ENCODE data around the gene FCN3.

Gene FCN3

DNA sequence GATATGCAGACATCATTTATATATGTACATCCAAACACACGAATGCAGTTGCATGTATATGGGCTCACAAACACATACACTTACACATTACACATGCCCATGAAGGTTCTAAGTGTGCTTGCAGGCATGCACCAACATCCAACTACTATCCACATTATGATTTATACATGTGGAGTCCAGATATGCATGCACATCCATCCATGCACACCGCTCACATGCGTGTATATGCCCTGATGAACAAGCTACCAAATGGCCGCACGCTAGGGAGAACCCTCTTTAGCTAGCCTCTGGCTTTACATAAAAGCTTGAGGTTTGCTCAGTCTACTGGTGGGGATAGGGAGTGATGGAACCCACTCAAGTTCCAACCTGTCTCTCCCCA is 26.3 kb upstream of the FCN3 start:
- Histone ChIP-seq H2AFZ (ENCODE audit: low read depth, low read length) (no peak overlapping the region), H3K9me3 (ENCODE audit: insufficient read depth, low read length) (no peaks in the 10 kb centered on the region), H3K4me3 (ENCODE audit: low read length) (no peak overlapping the region), H3K9ac (ENCODE audit: low read length) (no peak overlapping the region), H3K36me3 (replicated peaks; ENCODE audit: low read depth, low read length) (no peaks in the 10 kb centered on the region), H3K79me2 (ENCODE audit: low read length) (no peaks in the 10 kb centered on the region), H3K27me3 (ENCODE audit: low read depth, low read length) (no peaks in the 10 kb centered on the region), H4K20me1 (ENCODE audit: insufficient read depth, low read length) (no peaks in the 10 kb centered on the region), H3K4me2 (ENCODE audit: low read length) (no peak overlapping the region), H3K4me1 (ENCODE audit: low read length) (no peaks in the 10 kb centered on the region), H3K27ac (ENCODE audit: low read length) (no peak overlapping the region)
- TF ChIP-seq EZH2phosphoT487 (IDR thresholded peaks at IDR 0.05; ENCODE audit: low read depth): no peak
- TF ChIP-seq, protein P1, sequence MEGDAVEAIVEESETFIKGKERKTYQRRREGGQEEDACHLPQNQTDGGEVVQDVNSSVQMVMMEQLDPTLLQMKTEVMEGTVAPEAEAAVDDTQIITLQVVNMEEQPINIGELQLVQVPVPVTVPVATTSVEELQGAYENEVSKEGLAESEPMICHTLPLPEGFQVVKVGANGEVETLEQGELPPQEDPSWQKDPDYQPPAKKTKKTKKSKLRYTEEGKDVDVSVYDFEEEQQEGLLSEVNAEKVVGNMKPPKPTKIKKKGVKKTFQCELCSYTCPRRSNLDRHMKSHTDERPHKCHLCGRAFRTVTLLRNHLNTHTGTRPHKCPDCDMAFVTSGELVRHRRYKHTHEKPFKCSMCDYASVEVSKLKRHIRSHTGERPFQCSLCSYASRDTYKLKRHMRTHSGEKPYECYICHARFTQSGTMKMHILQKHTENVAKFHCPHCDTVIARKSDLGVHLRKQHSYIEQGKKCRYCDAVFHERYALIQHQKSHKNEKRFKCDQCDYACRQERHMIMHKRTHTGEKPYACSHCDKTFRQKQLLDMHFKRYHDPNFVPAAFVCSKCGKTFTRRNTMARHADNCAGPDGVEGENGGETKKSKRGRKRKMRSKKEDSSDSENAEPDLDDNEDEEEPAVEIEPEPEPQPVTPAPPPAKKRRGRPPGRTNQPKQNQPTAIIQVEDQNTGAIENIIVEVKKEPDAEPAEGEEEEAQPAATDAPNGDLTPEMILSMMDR (IDR thresholded peaks at IDR 0.05; ENCODE audit: low read depth, low read length): no peak

DNA sequence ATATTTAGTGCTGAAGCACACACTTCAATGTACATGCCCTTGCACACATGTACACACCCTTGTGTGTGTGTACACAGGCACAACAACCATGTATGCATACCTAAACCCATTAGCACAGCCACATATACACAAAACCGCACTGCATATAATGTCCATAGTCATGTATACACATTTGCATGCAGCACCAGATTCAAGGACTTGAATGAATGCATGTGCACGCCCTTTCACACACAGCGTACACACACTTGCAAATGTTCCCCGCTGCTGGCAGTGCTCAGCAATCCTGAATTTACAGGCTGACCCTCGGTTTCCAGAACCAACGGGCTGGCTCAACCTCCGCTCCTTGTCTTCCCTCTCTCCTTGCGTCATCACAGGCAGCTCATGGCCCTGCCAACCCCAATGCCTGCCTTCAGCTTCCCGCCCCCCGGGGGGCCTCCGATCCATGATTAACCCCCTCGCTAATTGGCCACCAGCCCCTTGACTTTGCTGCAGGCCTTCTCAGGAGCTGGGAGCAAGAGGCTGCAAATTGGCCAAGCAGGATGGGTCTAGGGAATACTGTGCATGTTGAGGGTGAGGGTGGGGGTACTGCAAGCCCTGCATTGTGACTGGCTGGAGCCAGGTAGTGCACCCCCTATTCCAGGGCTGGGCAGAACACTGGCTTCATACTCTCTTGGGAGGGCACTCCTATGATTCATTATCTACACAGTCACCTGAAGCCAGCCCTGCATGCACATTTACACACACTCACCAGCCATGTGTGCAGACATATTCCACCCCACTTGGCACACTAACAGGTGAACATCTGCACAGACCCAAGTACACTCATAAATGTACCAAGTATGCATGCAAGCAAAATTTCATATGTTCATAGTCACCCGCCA is 25.7 kb upstream of the FCN3 start:
- Histone ChIP-seq H2AFZ (ENCODE audit: low read depth, low read length) (no peak overlapping the region), H3K4me1 (ENCODE audit: low read length) (peaks cover 5% of the 10 kb centered on the region; the same call in 1 of the 2 replicates), H3K36me3 (replicated peaks; ENCODE audit: low read depth, low read length) (no peaks in the 10 kb centered on the region)

DNA sequence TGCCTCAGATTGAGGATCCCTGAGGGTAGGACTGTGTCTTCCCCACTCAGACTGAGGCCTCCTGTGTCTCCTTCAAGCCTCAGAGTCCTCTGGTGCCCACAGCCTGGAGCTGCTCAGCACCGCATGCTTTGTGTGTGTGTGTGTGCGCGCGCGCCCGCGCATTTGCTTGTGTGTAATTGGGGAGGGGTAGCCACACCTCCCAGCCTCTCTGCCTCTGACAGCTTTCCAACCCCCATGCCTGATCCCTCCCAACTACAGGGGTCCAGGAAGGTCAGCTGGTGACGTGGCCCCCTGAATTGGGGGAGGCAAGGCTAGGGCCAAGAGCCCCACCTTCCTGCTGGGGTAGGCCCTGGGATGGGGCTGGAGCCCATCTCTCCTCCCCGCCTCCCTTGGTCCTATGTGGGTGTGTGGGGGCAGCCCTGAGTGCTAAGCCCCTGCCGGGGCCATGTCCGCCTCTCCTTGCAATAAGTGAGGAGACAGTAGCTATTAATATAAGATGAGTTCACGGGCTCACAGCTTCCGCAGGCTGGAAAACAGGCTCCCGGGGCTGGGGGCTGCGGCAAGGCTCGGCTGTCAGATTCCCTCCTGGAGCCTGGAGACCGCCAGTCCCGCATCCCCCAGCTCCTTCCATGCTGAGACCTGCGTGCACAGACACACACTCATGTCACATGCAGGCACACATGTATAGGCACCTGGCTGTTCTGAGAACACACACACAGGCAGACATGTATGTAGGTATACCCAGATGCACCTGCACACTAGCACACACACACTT is 24.8 kb upstream of the FCN3 start:
- Histone ChIP-seq H3K4me3 (ENCODE audit: low read length) (no peak overlapping the region), H4K20me1 (ENCODE audit: insufficient read depth, low read length) (no peaks in the 10 kb centered on the region), H3K79me2 (ENCODE audit: low read length) (no peaks in the 10 kb centered on the region), H3K4me2 (ENCODE audit: low read length) (no peak overlapping the region), H2AFZ (ENCODE audit: low read depth, low read length) (no peak overlapping the region), H3K9ac (ENCODE audit: low read length) (no peak overlapping the region), H3K4me1 (ENCODE audit: low read length) (peaks cover 5% of the 10 kb centered on the region; the same call in 1 of the 2 replicates), H3K27ac (ENCODE audit: low read length) (no peak overlapping the region), H3K36me3 (replicated peaks; ENCODE audit: low read depth, low read length) (no peaks in the 10 kb centered on the region), H3K9me3 (ENCODE audit: insufficient read depth, low read length) (no peaks in the 10 kb centered on the region), H3K27me3 (ENCODE audit: low read depth, low read length) (no peaks in the 10 kb centered on the region)
- TF ChIP-seq, protein P1 (IDR thresholded peaks at IDR 0.05; ENCODE audit: low read depth, low read length): no peak
- TF ChIP-seq EZH2phosphoT487 (IDR thresholded peaks at IDR 0.05; ENCODE audit: low read depth): no peak

More for the DNA sequence above, 25.7 kb upstream of the FCN3 start:
- Histone ChIP-seq H3K4me2 (ENCODE audit: low read length) (no peak overlapping the region), H4K20me1 (ENCODE audit: insufficient read depth, low read length) (no peaks in the 10 kb centered on the region), H3K27ac (ENCODE audit: low read length) (no peak overlapping the region), H3K79me2 (ENCODE audit: low read length) (no peaks in the 10 kb centered on the region), H3K4me3 (ENCODE audit: low read length) (no peak overlapping the region), H3K9me3 (ENCODE audit: insufficient read depth, low read length) (no peaks in the 10 kb centered on the region), H3K9ac (ENCODE audit: low read length) (no peak overlapping the region), H3K27me3 (ENCODE audit: low read depth, low read length) (no peaks in the 10 kb centered on the region)
- TF ChIP-seq, protein P1 (IDR thresholded peaks at IDR 0.05; ENCODE audit: low read depth, low read length): no peak
- TF ChIP-seq EZH2phosphoT487 (IDR thresholded peaks at IDR 0.05; ENCODE audit: low read depth): no peak

All from OCI-LY3 (cell line).